B cell (primary cell): Measurements from ENCODE around the gene LIN9. TPM values are rescaled to one million over a fixed set of nuclear protein-coding genes. Genes with fewer than 3 reads are reported as not detected.

Experiments used
- ATAC-seq: fragments of 200-7000 bp; cut with Tn5 transposase; one replicate; pipeline ENCODE4 v1.10.0; 2021; ENCODE audit warnings: low read depth, mild to moderate bottlenecking, moderate number of reproducible peaks, moderate library complexity
- CTCF ChIA-PET: fragments of 350-600 bp; sonication (Branson Sonifier 250); formaldehyde crosslinking; loops from one replicate; lab custom pipeline; 2021; ENCODE audit warnings: antibody characterized with exemption, inconsistent platforms; lab: Charles Lee
- POLR2A ChIA-PET: fragments of 350-600 bp; sonication (Branson Sonifier 250); formaldehyde crosslinking; loops from one replicate; lab custom pipeline; 2021; ENCODE audit warnings: antibody characterized with exemption; lab: Charles Lee
- DNase-seq: peaks from one replicate; pipeline ENCODE4 v3.0.0; 2013
- H2AFZ ChIP-seq: 2 replicates; pipeline ENCODE4 v1.6.1; 2012; ENCODE audit warnings: mild to moderate bottlenecking, low read depth, low read length; ENCODE audit not compliant: insufficient read depth, poor library complexity, severe bottlenecking
- H3K27ac ChIP-seq, 2 donors: 1 replicate in 1 of 2; 2 replicates in 1 of 2; pipeline ENCODE4 v1.5.1; 2012 to 2013; ENCODE audit warnings: low read length in 2 of 2, mild to moderate bottlenecking in 2 of 2, moderate library complexity in 1 of 2
- H3K27me3 ChIP-seq, 4 experiments: fragments of 200-600 bp in 1 of 4; sonication (generic) in 1 of 4; replicated peaks in 1 of 4; 1 replicate in 2 of 4; 2 replicates in 2 of 4; pipeline versions ENCODE4 v1.6.1 to v1.7.0; 2013 to 2016; ENCODE audit warnings: low read length in 3 of 4, mild to moderate bottlenecking in 2 of 4, mixed read lengths in 1 of 4, moderate library complexity in 1 of 4; ENCODE audit not compliant: insufficient read depth in 4 of 4, control insufficient read depth in 3 of 4; ENCODE audit errors: control extremely low read depth in 1 of 4
- H3K36me3 ChIP-seq, 2 experiments: replicated peaks in 1 of 2; 1 replicate in 1 of 2; 2 replicates in 1 of 2; pipeline versions ENCODE4 v1.6.1 to v1.7.1; 2013; ENCODE audit warnings: low read length in 1 of 2; ENCODE audit not compliant: insufficient read depth in 2 of 2, control insufficient read depth in 1 of 2; ENCODE audit errors: control extremely low read depth in 1 of 2, extremely low read depth in 1 of 2
- H3K4me1 ChIP-seq, 2 donors: fragments of 200-600 bp in 1 of 2; sonication (generic) in 1 of 2; 1 replicate in 1 of 2; 2 replicates in 1 of 2; pipeline versions ENCODE4 v1.5.1 to v1.6.1; 2013 to 2017; ENCODE audit warnings: low read length in 2 of 2; ENCODE audit not compliant: control insufficient read depth in 2 of 2, insufficient read depth in 2 of 2
- H3K4me2 ChIP-seq: replicated peaks from 2 replicates; pipeline ENCODE3; 2012; ENCODE audit warnings: mild to moderate bottlenecking, low read depth, low read length; ENCODE audit not compliant: poor library complexity, severe bottlenecking
- H3K4me3 ChIP-seq, 5 experiments: fragments of 200-600 bp in 1 of 5; sonication (generic) in 1 of 5; 1 replicate in 3 of 5; 2 replicates in 2 of 5; pipeline versions ENCODE4 v1.5.1 to v1.7.0; 2011 to 2016; ENCODE audit warnings: low read length in 4 of 5, mild to moderate bottlenecking in 4 of 5, low read depth in 2 of 5, control low read depth in 1 of 5, moderate library complexity in 1 of 5; ENCODE audit not compliant: insufficient read depth in 1 of 5; ENCODE audit errors: control extremely low read depth in 1 of 5, extremely low read depth in 1 of 5
- H3K79me2 ChIP-seq: fragments of 200-600 bp; sonication (generic); one replicate; pipeline ENCODE4 v1.6.0; 2016; ENCODE audit warnings: low read length; ENCODE audit not compliant: control insufficient read depth, insufficient read depth
- H3K9ac ChIP-seq: fragments of 200-600 bp; sonication (generic); 2 replicates; pipeline ENCODE4 v1.6.1; 2017; ENCODE audit warnings: mild to moderate bottlenecking, low read length, moderate library complexity
- H3K9me3 ChIP-seq, 3 donors: one replicate each; pipeline versions ENCODE4 v1.6.1 to v1.7.1; 2013; ENCODE audit warnings: low read length in 2 of 3; ENCODE audit not compliant: control insufficient read depth in 2 of 3, insufficient read depth in 1 of 3; ENCODE audit errors: control extremely low read depth in 1 of 3
- H4K20me1 ChIP-seq: 2 replicates; pipeline ENCODE4 v1.6.0; 2012; ENCODE audit warnings: mild to moderate bottlenecking, low read length; ENCODE audit not compliant: insufficient read depth, control insufficient read depth, poor library complexity, severe bottlenecking
- H3K27ac Mint-ChIP-seq: one replicate; pipeline ENCODE4 v1.8.0; 2021; ENCODE audit warnings: mixed read lengths
- H3K27me3 Mint-ChIP-seq: one replicate; pipeline ENCODE4 v1.8.0; 2021; ENCODE audit warnings: mixed read lengths
- H3K4me1 Mint-ChIP-seq: one replicate; pipeline ENCODE4 v1.8.0; 2021; ENCODE audit warnings: mixed read lengths
- H3K4me3 Mint-ChIP-seq: one replicate; pipeline ENCODE4 v1.8.0; 2021; ENCODE audit warnings: mixed read lengths
- H3K9me3 Mint-ChIP-seq: one replicate; pipeline ENCODE4 v1.8.0; 2022; ENCODE audit warnings: mixed read lengths; ENCODE audit not compliant: insufficient read depth
- EZH2 ChIP-seq: IDR thresholded peaks from 2 replicates; pipeline ENCODE4 v1.6.1; 2012; ENCODE audit warnings: borderline replicate concordance, low read depth, mild to moderate bottlenecking, moderate library complexity, low read length; ENCODE audit not compliant: insufficient read depth, poor library complexity, severe bottlenecking
- WGBS: methylation state at CpG from one replicate; pipeline ENCODE4 v1.1.5; 2013; ENCODE audit warnings: missing lambda C conversion rate; ENCODE audit not compliant: insufficient coverage; 5-methylcytosine and 5-hydroxymethylcytosine counted together
- intact Hi-C: fragments of 100-400 bp; cut with micrococcal nuclease; formaldehyde crosslinking; loops from one replicate; pipeline ENCODE4 v1.10.0; 2022
- polyA plus RNA-seq: library from polyadenylated mRNA; depleted of rRNA; stranded (reverse); fragments of >200 nt; gene quantifications from 2 replicates; pipeline ENCODE4 v1.2.3, GENCODE V29; 2012
- total RNA-seq, 2 donors: library from RNA; stranded (reverse); fragments of 120-200 nt in 1 of 2; gene quantifications; 1 replicate in 1 of 2; 2 replicates in 1 of 2; pipeline versions ENCODE4 v1.2.3 to v1.2.4, GENCODE V29; 2013 to 2022
- TF ChIP-seq, protein P1 (sequence below): fragments of 200-600 bp; IDR thresholded peaks from one replicate; pipeline ENCODE4 v1.8.0; 2022; ENCODE audit warnings: antibody characterized with exemption, mild to moderate bottlenecking

LIN9 gene
- total and polyA plus RNA-seq, 2 donors (not counting 1 experiment from before 2014, with no cell fraction given): 1.7 to 6.7 TPM

DNA sequence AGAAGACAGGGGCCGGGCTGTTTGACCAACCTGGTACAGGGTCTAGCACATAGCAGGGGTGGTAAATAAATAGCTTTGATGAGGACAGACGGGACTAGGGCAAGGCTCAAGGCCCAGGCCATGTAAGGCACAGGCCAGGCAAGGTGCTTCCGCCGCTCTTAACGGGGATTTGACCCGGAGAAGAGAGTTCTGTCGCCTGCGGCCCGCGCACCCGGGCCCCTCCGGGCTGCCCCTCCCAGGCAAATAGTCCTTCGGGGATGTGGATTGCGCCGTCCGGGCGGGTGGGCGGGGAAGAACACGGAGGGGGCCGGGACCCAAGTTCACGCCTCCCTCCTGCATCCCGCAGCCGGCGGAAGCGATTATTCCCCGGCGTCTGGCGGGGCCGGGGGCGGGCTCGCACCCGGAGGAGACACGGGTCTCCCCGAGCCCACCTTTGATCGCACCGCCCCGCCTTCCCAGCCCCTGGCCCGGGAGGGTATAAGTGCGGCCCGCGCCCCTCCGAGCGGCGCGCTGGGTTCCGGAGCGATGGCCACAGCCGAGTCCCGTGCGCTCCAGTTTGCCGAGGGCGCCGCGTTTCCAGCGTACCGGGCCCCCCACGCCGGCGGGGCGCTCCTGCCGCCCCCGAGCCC lies 85.7 kb downstream of the LIN9 start, which contains the start of gene MIXL1:
MIXL1 (plus strand) TSS at position 508 of the 629 bp plus-strand sequence; CDS start at position 526, 18 bp downstream.
- DNase-seq (no peak), ATAC-seq (peak; percentile 42)
- Mint-ChIP-seq H3K9me3 (no peaks in the 10 kb centered on the region), H3K4me1 (peaks cover 8% of the 10 kb centered on the region), H3K27me3 (peaks cover 8% of the 10 kb centered on the region), H3K27ac (peak within 1 kb of the TSS; percentile 53), H3K4me3 (peak within 1 kb of the TSS; percentile 92)
- Histone ChIP-seq H3K36me3 (no peaks in the 10 kb centered on the region), H3K4me2 (peak within 1 kb of the TSS; percentile 97), H3K9me3 (no peaks in the 10 kb centered on the region), H3K79me2 (no peaks in the 10 kb centered on the region), H3K4me1 (peaks cover 5 to 16% of the 10 kb centered on the region in 2 donors), H3K27me3 (peaks cover 0 to 28% (median 9%) of the 10 kb centered on the region in 4 experiments), H3K27ac (no peak within 1 kb of the TSS), H3K9ac (peak within 1 kb of the TSS; percentile 76), H2AFZ (peak within 1 kb of the TSS; percentile 86), H4K20me1 (no peaks in the 10 kb centered on the region), H3K4me3 (peak within 1 kb of the TSS in 4 of 5 experiments; percentile 49 to 65 (median 57))
- ChIA-PET POLR2A (interaction anchor here (0.6 to 0.9 kb wide), 2 partner anchors 86 to 127 kb away, joined by 4 to 8 read pairs; partner anchors contain the start of gene LIN9), CTCF (interaction anchor here (1.6 to 2.8 kb wide), 3 partner anchors 26 to 185 kb away, joined by 3 to 11 read pairs (median 11); partner anchors contain the start of gene PARP1)
- 4% methylated on average over 62 of the region's 62 CpGs for WGBS
- intact Hi-C loops: no loop called here
- TF ChIP-seq EZH2: no peak
- TF ChIP-seq, protein P1, sequence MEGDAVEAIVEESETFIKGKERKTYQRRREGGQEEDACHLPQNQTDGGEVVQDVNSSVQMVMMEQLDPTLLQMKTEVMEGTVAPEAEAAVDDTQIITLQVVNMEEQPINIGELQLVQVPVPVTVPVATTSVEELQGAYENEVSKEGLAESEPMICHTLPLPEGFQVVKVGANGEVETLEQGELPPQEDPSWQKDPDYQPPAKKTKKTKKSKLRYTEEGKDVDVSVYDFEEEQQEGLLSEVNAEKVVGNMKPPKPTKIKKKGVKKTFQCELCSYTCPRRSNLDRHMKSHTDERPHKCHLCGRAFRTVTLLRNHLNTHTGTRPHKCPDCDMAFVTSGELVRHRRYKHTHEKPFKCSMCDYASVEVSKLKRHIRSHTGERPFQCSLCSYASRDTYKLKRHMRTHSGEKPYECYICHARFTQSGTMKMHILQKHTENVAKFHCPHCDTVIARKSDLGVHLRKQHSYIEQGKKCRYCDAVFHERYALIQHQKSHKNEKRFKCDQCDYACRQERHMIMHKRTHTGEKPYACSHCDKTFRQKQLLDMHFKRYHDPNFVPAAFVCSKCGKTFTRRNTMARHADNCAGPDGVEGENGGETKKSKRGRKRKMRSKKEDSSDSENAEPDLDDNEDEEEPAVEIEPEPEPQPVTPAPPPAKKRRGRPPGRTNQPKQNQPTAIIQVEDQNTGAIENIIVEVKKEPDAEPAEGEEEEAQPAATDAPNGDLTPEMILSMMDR: no peak

DNA sequence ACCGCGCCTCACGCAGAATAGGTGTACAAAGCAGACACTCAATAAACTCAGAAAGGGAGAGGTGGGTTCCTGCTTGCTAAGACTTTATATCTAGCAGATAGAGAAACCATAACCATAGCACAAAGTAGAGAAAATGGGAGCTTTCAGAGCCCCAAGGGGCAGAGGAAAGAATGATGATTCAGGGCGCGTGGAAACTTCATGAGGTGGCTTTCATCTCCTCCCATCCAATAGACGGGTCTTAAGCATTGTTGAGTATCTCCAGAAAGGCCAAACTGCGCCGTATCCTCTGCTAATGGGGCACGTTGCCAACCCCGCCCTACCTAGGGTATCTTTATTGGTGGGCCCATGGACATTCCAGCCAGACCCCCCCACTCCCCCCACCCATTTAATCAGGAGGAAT lies 86.3 kb downstream of the LIN9 start:
- H3K27ac ChIP-seq: no peak overlapping the region
- no peak overlapping the region for H3K4me2 ChIP-seq
- no peaks in the 10 kb centered on the region for H3K79me2 ChIP-seq
- no peak for DNase-seq
- peaks cover 5 to 16% of the 10 kb centered on the region in 2 donors for H3K4me1 ChIP-seq
- Mint-ChIP-seq H3K4me1 (peaks cover 8% of the 10 kb centered on the region), H3K9me3 (no peaks in the 10 kb centered on the region), H3K27me3 (peaks cover 8% of the 10 kb centered on the region), H3K27ac (no peak overlapping the region), H3K4me3 (peak overlapping the region; percentile 55)
- TF ChIP-seq, protein P1: no peak
- peak overlapping the region; percentile 86 for H2AFZ ChIP-seq
- peaks cover 0 to 28% (median 9%) of the 10 kb centered on the region in 4 experiments for H3K27me3 ChIP-seq
- CTCF ChIA-PET: interaction anchor here (0.7 to 2.8 kb wide), 3 partner anchors 25 to 185 kb away, joined by 3 to 11 read pairs (median 3); partner anchors contain the start of gene PARP1
- WGBS: 94% methylated on average over 7 of the region's 10 CpGs
- no peak for ATAC-seq
- H4K20me1 ChIP-seq: no peaks in the 10 kb centered on the region
- intact Hi-C loops: no loop called here
- POLR2A ChIA-PET: interaction anchor here (0.6 to 0.9 kb wide), 2 partner anchors 86 to 127 kb away, joined by 4 to 8 read pairs; partner anchors contain the start of gene LIN9
- H3K4me3 ChIP-seq: no peak overlapping the region
- no peak overlapping the region for H3K9ac ChIP-seq
- no peaks in the 10 kb centered on the region for H3K9me3 ChIP-seq
- H3K36me3 ChIP-seq: no peaks in the 10 kb centered on the region
